HepG2 (cell line): ENCODE data around the gene POSTN. TPM values are rescaled to one million over a fixed set of nuclear protein-coding genes. Genes with fewer than 3 reads are reported as not detected.

Source experiments
- ATAC-seq: fragments of 200-7000 bp; cut with Tn5 transposase; 3 replicates; pipeline ENCODE4 v1.9.1; 2020; ENCODE audit warnings: mild to moderate bottlenecking, moderate library complexity
- BruUV-seq: library from RNA; stranded (reverse); fragments of 400-500 nt; replicated peaks from 2 replicates; lab custom pipeline; 2021; lab: Mats Ljungman, UMichigan
- CTCF ChIA-PET: fragments of 300-600 bp; formaldehyde crosslinking; extraction: SDS; loops from one replicate; lab custom pipeline; 2021; ENCODE audit warnings: low total read pairs, inconsistent platforms, low intra/inter-chr PET ratio; lab: Yijun Ruan, JAX
- POLR2A ChIA-PET: fragments of 350-600 bp; sonication (Branson Sonifier 250); formaldehyde crosslinking; loops from one replicate; lab custom pipeline; 2020; ENCODE audit warnings: antibody characterized with exemption, inconsistent platforms; lab: Yijun Ruan, JAX
- DNase-seq: peaks from one replicate; pipeline ENCODE4 v3.0.0-alpha.2; 2015; ENCODE audit warnings: low spot score
- FAIRE-seq: peaks from 3 replicates; lab custom pipeline; 2011; peaks lifted over from hg19 to GRCh38; lab: Jason Lieb, UNC
- H2AFZ ChIP-seq: one replicate; pipeline ENCODE4 v1.6.1; 2011; ENCODE audit warnings: low read length, inconsistent platforms
- H3K27ac ChIP-seq: fragments of 300-600 bp; 3 replicates; pipeline ENCODE4 v1.8.0; 2011; ENCODE audit warnings: mixed run types, mild to moderate bottlenecking, mixed read lengths, low read length, inconsistent platforms; ENCODE audit not compliant: insufficient read depth; ENCODE audit errors: extremely low read length
- H3K27me3 ChIP-seq, 2 experiments: fragments of 200-600 bp in 1 of 2; 2 replicates in 1 of 2; 3 replicates in 1 of 2; pipeline versions ENCODE4 v1.6.0 to v1.8.0; 2011; ENCODE audit warnings: low read length in 2 of 2, mild to moderate bottlenecking in 2 of 2, moderate library complexity in 2 of 2, inconsistent platforms in 1 of 2; ENCODE audit not compliant: insufficient read depth in 2 of 2, control insufficient read depth in 1 of 2
- H3K36me3 ChIP-seq, 2 experiments: fragments of 200-600 bp in 1 of 2; replicated peaks in 1 of 2; 2 replicates in 1 of 2; 3 replicates in 1 of 2; pipeline versions ENCODE4 v1.5.1 to v1.8.0; 2011; ENCODE audit warnings: low read length in 2 of 2, inconsistent platforms in 1 of 2; ENCODE audit not compliant: insufficient read depth in 2 of 2, control insufficient read depth in 1 of 2
- H3K4me1 ChIP-seq: 2 replicates; pipeline ENCODE4 v1.5.1; 2012; ENCODE audit warnings: low read length, inconsistent platforms; ENCODE audit not compliant: insufficient read depth
- H3K4me2 ChIP-seq: 2 replicates; pipeline ENCODE4 v1.6.0; 2011; ENCODE audit warnings: low read depth, low read length, inconsistent platforms
- H3K4me3 ChIP-seq, 3 experiments: fragments of 200-600 bp in 1 of 3; sonication (generic), shearing (Covaris generic) in 1 of 3; replicated peaks in 1 of 3; 2 replicates each; pipeline ENCODE4 v1.5.1; 2011 to 2016; ENCODE audit warnings: low read length in 3 of 3, inconsistent platforms in 2 of 3, low read depth in 2 of 3, mild to moderate bottlenecking in 2 of 3, control low read depth in 1 of 3, mixed read lengths in 1 of 3; ENCODE audit not compliant: insufficient read depth in 1 of 3
- H3K79me2 ChIP-seq: one replicate; pipeline ENCODE4 v1.6.1; 2011; ENCODE audit warnings: low read length, inconsistent platforms; ENCODE audit not compliant: insufficient read depth
- H3K9ac ChIP-seq: 2 replicates; pipeline ENCODE4 v1.6.0; 2011; ENCODE audit warnings: mild to moderate bottlenecking, low read depth, low read length, inconsistent platforms; ENCODE audit not compliant: insufficient read depth
- H3K9me3 ChIP-seq: 2 replicates; pipeline ENCODE4 v1.5.1; 2012; ENCODE audit warnings: mild to moderate bottlenecking, low read length
- H4K20me1 ChIP-seq: 2 replicates; pipeline ENCODE4 v1.6.0; 2011; ENCODE audit warnings: inconsistent platforms, mild to moderate bottlenecking, low read length, moderate library complexity; ENCODE audit not compliant: insufficient read depth
- DNMT1 ChIP-seq: sonication (generic); formaldehyde crosslinking; IDR thresholded peaks from 2 replicates; pipeline ENCODE4 v1.5.1; 2020; ENCODE audit warnings: mild to moderate bottlenecking, missing genetic modification reagents
- DPF2 ChIP-seq: sonication (generic); formaldehyde crosslinking; IDR thresholded peaks from 2 replicates; pipeline ENCODE4 v1.4.0; 2020; ENCODE audit warnings: mild to moderate bottlenecking, low read depth, missing genetic modification reagents, borderline replicate concordance
- FOXA1 ChIP-seq, 2 experiments: fragments of 450-650 bp in 1 of 2; sonication (generic) in 1 of 2; formaldehyde crosslinking in 1 of 2; IDR thresholded peaks; 2 replicates each; pipeline versions ENCODE4 v1.4.0 to v1.6.1; 2016 to 2020; ENCODE audit warnings: missing genetic modification reagents in 1 of 2
- GTF2F1 ChIP-seq: fragments of 150-350 bp; IDR thresholded peaks from 2 replicates; pipeline ENCODE4 v1.6.1; 2014; ENCODE audit warnings: low read length
- JUNB ChIP-seq: sonication (generic); formaldehyde crosslinking; IDR thresholded peaks from 2 replicates; pipeline ENCODE4 v1.8.0; 2022; ENCODE audit warnings: missing genetic modification reagents, mild to moderate bottlenecking, borderline replicate concordance
- POLR2AphosphoS2 ChIP-seq: IDR thresholded peaks from 2 replicates; pipeline ENCODE4 v1.6.1; 2011; ENCODE audit warnings: low read depth, low read length, improper control_type of control experiment
- RFXANK ChIP-seq: IDR thresholded peaks from 2 replicates; pipeline ENCODE4 v1.6.1; 2016
- SNAI1 ChIP-seq: sonication (generic); formaldehyde crosslinking; IDR thresholded peaks from 2 replicates; pipeline ENCODE4 v1.5.0; 2020; ENCODE audit warnings: mild to moderate bottlenecking, missing genetic modification reagents, borderline replicate concordance
- SOX6 ChIP-seq, 2 experiments: fragments of 450-650 bp in 1 of 2; sonication (generic) in 1 of 2; formaldehyde crosslinking in 1 of 2; IDR thresholded peaks; 2 replicates each; pipeline versions ENCODE4 v1.4.0 to v1.6.1; 2017 to 2020; ENCODE audit warnings: antibody characterized with exemption in 1 of 2, mild to moderate bottlenecking in 1 of 2, missing genetic modification reagents in 1 of 2
- SP4 ChIP-seq: sonication (generic); formaldehyde crosslinking; IDR thresholded peaks from 2 replicates; pipeline ENCODE4 v1.8.1; 2023; ENCODE audit warnings: mild to moderate bottlenecking, missing genetic modification reagents
- ZNF317 ChIP-seq: sonication (generic); formaldehyde crosslinking; IDR thresholded peaks from 2 replicates; pipeline ENCODE4 v1.5.0; 2020; ENCODE audit warnings: mild to moderate bottlenecking, missing genetic modification reagents
- ZNF558 ChIP-seq: sonication (generic); formaldehyde crosslinking; IDR thresholded peaks from 2 replicates; pipeline ENCODE4 v1.9.0; 2022; ENCODE audit warnings: mild to moderate bottlenecking, missing genetic modification reagents, borderline replicate concordance
- WGBS: methylation state at CpG from one replicate; pipeline ENCODE4 v1.1.6; 2017; ENCODE audit warnings: low lambda C conversion rate; 5-methylcytosine and 5-hydroxymethylcytosine counted together
- in situ Hi-C: cut with HindIII; loops from 2 replicates; pipeline ENCODE4 v1.10.0; 2017; ENCODE audit warnings: low pct_unique_long_range_greater_than_20kb; ENCODE audit not compliant: extremely low pct_ligation_motif_present
- intact Hi-C: fragments of 100-400 bp; cut with micrococcal nuclease; formaldehyde crosslinking; loops from one replicate; pipeline ENCODE4 v1.10.0; 2022; ENCODE audit not compliant: unreplicated experiment
- polyA plus RNA-seq, 8 experiments: library from polyadenylated mRNA; depleted of rRNA in 3 of 8; stranded (reverse) in 7 of 8; unstranded in 1 of 8; fragments of >200 nt; fragmentation: Illumina TruSeq in 4 of 8; extraction: Trizol in 4 of 8; gene quantifications; 2 replicates each; pipeline versions ENCODE4 v1.2.1 to v1.2.3, GENCODE V29; 2011 to 2016; ENCODE audit warnings: low read depth in 4 of 8, missing spikeins in 1 of 8, mixed read lengths in 1 of 8; ENCODE audit not compliant: insufficient read depth in 1 of 8
- total RNA-seq, 5 experiments: library from RNA; depleted of rRNA; stranded (reverse); fragments of >200 nt; fragmentation: Illumina TruSeq; extraction: Trizol; gene quantifications; 2 replicates each; pipeline ENCODE4 v1.2.3, GENCODE V29; 2016; ENCODE audit warnings: low read depth in 1 of 5
- TF ChIP-seq, protein P1 (sequence below): sonication (generic); formaldehyde crosslinking; conservative IDR thresholded peaks from 2 replicates; pipeline ENCODE4 v1.5.0; 2020; ENCODE audit warnings: missing genetic modification reagents
- TF ChIP-seq, protein P2 (sequence below): sonication (generic); formaldehyde crosslinking; IDR thresholded peaks from 2 replicates; pipeline ENCODE4 v1.5.0; 2020; ENCODE audit warnings: missing genetic modification reagents
- TF ChIP-seq, protein P3 (sequence below): sonication (generic); formaldehyde crosslinking; IDR thresholded peaks from 2 replicates; pipeline ENCODE4 v1.4.0; 2020; ENCODE audit warnings: missing genetic modification reagents, borderline replicate concordance

Gene POSTN
- total and polyA plus RNA-seq, 2 of the 13 experiments (the other 11 are each of a cell fraction or from before 2014, with no cell fraction given): not detected

DNA sequence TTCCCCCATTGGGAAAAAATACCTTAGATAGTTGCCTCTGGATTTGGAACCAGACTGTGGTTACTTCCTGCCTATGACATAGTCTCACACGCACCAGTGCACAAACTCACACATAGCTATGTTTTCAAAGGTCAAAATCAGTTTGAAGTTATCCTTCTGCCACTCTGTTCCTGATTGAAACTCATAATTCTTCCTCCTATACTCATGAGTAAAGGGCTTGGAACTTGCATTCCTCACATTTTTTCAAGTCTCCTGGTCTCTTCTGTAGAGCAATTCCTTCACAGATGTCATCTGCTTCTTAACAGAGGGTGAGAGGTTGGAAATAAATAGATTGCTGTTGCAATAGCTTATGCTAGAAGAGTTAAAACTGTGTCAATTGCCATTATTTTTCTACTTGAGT, 18.6 kb upstream of the POSTN start:
- no peaks in the 10 kb centered on the region for H3K9me3 ChIP-seq

GRCh38 chr13:37616131-37616530, 17.6 kb upstream of the POSTN start:
- intact Hi-C loops: no loop called here
- in situ Hi-C loops: no loop called here
- POLR2A ChIA-PET: no interaction called here

More for the DNA sequence above, 18.6 kb upstream of the POSTN start:
- no peak for DNase-seq
- intact Hi-C loops: no loop called here
- Histone ChIP-seq H4K20me1 (no peaks in the 10 kb centered on the region), H2AFZ (no peak overlapping the region), H3K4me2 (no peak overlapping the region), H3K27ac (no peak overlapping the region), H3K79me2 (no peaks in the 10 kb centered on the region), H3K27me3 (no peaks in the 10 kb centered on the region), H3K4me1 (no peaks in the 10 kb centered on the region), H3K9ac (no peak overlapping the region), H3K36me3 (no peaks in the 10 kb centered on the region), H3K4me3 (no peak overlapping the region)
- no TSS peak for BruUV-seq
- no peak for FAIRE-seq
- ChIA-PET POLR2A (no interaction called here), CTCF (no interaction called here)
- in situ Hi-C loops: no loop called here
- ATAC-seq: no peak
- 0% methylated on average over 1 of the region's 1 CpG for WGBS
- no peak for TF ChIP-seq GTF2F1
- TF ChIP-seq SOX6 (IDR thresholded peaks at IDR 0.05): no peak
- no peak for TF ChIP-seq SOX6 (CRISPR knock-in tag; IDR thresholded peaks at IDR 0.05)
- TF ChIP-seq POLR2AphosphoS2: no peak
- no peak for TF ChIP-seq FOXA1 (IDR thresholded peaks at IDR 0.05)
- no peak for TF ChIP-seq FOXA1 (CRISPR knock-in tag; IDR thresholded peaks at IDR 0.05)
- no peak for TF ChIP-seq DPF2
- TF ChIP-seq JUNB (CRISPR knock-in tag): no peak
- TF ChIP-seq RFXANK (CRISPR knock-in tag): no peak
- TF ChIP-seq DNMT1: no peak
- TF ChIP-seq ZNF317 (CRISPR knock-in tag): no peak
- TF ChIP-seq, protein P1, sequence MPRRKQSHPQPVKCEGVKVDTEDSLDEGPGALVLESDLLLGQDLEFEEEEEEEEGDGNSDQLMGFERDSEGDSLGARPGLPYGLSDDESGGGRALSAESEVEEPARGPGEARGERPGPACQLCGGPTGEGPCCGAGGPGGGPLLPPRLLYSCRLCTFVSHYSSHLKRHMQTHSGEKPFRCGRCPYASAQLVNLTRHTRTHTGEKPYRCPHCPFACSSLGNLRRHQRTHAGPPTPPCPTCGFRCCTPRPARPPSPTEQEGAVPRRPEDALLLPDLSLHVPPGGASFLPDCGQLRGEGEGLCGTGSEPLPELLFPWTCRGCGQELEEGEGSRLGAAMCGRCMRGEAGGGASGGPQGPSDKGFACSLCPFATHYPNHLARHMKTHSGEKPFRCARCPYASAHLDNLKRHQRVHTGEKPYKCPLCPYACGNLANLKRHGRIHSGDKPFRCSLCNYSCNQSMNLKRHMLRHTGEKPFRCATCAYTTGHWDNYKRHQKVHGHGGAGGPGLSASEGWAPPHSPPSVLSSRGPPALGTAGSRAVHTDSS (CRISPR knock-in tag): no peak
- TF ChIP-seq ZNF558 (CRISPR knock-in tag): no peak

More at GRCh38 chr13:37616131-37616530, 17.6 kb upstream of the POSTN start:
- no peak overlapping the region for H3K27ac ChIP-seq
- ATAC-seq (no peak), DNase-seq (no peak), FAIRE-seq (no peak)
- H3K9ac ChIP-seq: no peak overlapping the region
- no peak overlapping the region for H3K4me2 ChIP-seq
- H3K4me1 ChIP-seq: no peaks in the 10 kb centered on the region
- H3K36me3 ChIP-seq: no peaks in the 10 kb centered on the region
- no peaks in the 10 kb centered on the region for H3K79me2 ChIP-seq
- TF ChIP-seq, protein P2, sequence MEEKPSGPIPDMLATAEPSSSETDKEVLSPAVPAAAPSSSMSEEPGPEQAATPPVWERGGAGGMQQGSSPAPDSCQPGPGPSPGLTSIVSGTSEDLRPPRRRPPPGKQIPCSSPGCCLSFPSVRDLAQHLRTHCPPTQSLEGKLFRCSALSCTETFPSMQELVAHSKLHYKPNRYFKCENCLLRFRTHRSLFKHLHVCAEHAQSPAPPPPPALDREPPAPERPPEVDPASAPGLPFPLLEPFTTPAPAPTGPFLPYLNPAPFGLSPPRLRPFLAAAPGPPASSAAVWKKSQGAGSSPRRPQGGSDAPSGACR (CRISPR knock-in tag): no peak
- no peak for TF ChIP-seq SP4 (CRISPR knock-in tag)
- TF ChIP-seq, protein P3, sequence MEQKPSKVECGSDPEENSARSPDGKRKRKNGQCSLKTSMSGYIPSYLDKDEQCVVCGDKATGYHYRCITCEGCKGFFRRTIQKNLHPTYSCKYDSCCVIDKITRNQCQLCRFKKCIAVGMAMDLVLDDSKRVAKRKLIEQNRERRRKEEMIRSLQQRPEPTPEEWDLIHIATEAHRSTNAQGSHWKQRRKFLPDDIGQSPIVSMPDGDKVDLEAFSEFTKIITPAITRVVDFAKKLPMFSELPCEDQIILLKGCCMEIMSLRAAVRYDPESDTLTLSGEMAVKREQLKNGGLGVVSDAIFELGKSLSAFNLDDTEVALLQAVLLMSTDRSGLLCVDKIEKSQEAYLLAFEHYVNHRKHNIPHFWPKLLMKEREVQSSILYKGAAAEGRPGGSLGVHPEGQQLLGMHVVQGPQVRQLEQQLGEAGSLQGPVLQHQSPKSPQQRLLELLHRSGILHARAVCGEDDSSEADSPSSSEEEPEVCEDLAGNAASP: no peak
- no peak for TF ChIP-seq SNAI1 (CRISPR knock-in tag)
- WGBS: 96% methylated on average over 1 of the region's 1 CpG
- BruUV-seq: no TSS peak
- no peak overlapping the region for H2AFZ ChIP-seq
- CTCF ChIA-PET: no interaction called here
- H3K27me3 ChIP-seq: no peaks in the 10 kb centered on the region
- no peaks in the 10 kb centered on the region for H3K9me3 ChIP-seq
- H3K4me3 ChIP-seq: no peak overlapping the region
- H4K20me1 ChIP-seq: no peaks in the 10 kb centered on the region
